Activated naive CD8-positive, alpha-beta T cell treated with anti-CD3 and anti-CD28 coated beads for 36 hours (primary cell): ENCODE measurements around the gene NPTN. TPM values are rescaled to one million over a fixed set of nuclear protein-coding genes. Genes with fewer than 3 reads are reported as not detected.
"Not testable (repeated sequence)": the region's sequence is repeated elsewhere in the genome, so short reads cannot be mapped to it uniquely, and the experiment has no call there.

Experiments used
- DNase-seq: peaks from one replicate; pipeline ENCODE4 v3.0.0; 2021
- H3K27ac Mint-ChIP-seq: one replicate; pipeline ENCODE4 v1.8.0; 2022; ENCODE audit warnings: mild to moderate bottlenecking, moderate library complexity, mixed read lengths
- H3K27me3 Mint-ChIP-seq: one replicate; pipeline ENCODE4 v1.8.0; 2022; ENCODE audit warnings: mild to moderate bottlenecking, mixed read lengths
- H3K36me3 Mint-ChIP-seq: one replicate; pipeline ENCODE4 v1.8.0; 2021; ENCODE audit warnings: mild to moderate bottlenecking, mixed read lengths
- H3K4me1 Mint-ChIP-seq: one replicate; pipeline ENCODE4 v1.8.0; 2021; ENCODE audit warnings: mixed read lengths
- H3K4me3 Mint-ChIP-seq: one replicate; pipeline ENCODE4 v1.8.0; 2022; ENCODE audit warnings: mild to moderate bottlenecking, moderate library complexity, mixed read lengths
- H3K9me3 Mint-ChIP-seq: one replicate; pipeline ENCODE4 v1.8.0; 2022; ENCODE audit warnings: mixed read lengths
- total RNA-seq, 2 experiments: library from RNA; stranded (reverse); gene quantifications; one replicate each; pipeline ENCODE4 v1.2.3, GENCODE V29; 2021

NPTN gene
- total RNA-seq, 2 experiments from 2014 or later = 41.0 to 43.5 TPM

DNA sequence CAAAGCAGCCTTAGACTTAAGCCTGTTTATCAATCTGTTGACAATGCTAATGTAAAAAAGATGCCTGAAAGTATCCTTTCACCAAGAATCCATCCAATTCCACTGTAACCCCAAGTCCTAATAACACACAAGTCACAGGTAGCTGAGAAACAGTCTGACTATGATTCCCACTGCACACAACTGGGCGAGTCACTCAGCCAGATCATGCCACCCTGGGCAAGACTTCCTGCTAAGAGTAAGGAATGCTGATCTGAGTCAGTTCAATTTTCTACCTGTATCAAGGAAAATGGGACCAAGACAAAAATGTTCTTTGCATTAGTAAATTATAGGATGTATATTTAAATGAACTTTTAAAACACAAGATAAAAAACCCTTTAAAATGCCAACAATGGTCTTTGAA is 33.3 kb downstream of the NPTN start:
- no peak overlapping the region for H3K27ac Mint-ChIP-seq
- H3K27me3 Mint-ChIP-seq = no peaks in the 10 kb centered on the region
- DNase-seq = no peak
- no peak overlapping the region for H3K4me3 Mint-ChIP-seq
- no peaks in the 10 kb centered on the region for H3K9me3 Mint-ChIP-seq
- H3K4me1 Mint-ChIP-seq = peaks cover 14% of the 10 kb centered on the region
- peaks cover 8% of the 10 kb centered on the region for H3K36me3 Mint-ChIP-seq

DNA sequence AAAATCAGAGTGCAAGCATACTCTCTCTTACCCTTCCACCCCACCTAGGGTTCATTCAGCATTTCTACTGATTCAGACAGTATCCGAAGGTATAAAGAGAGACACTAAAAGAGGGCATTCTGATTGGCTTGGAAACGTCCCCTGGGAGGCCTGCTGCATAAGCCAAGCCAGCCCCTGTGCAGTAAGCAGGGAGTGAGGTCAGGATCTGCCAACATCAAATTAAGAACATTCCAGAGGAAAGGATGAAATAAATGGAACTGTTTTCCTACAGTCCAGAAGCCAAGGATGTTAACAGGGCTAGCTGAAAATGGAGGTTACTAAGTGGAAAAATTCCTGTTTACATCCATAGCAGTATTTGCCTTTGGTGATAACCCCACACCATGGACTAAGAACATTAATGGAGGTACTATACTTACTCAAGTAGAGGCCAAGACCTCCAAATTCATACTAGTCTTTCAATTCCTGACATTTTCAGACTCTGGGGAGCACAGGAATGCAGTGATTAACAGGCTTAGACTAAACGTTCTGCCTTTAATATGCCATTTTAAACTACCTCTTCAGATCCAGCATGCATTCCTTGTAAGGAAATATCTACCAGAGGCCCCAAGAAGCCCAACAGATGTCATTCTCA is 34.5 kb downstream of the NPTN start:
- Mint-ChIP-seq H3K27me3 (no peaks in the 10 kb centered on the region), H3K4me3 (no peak overlapping the region), H3K36me3 (peaks cover 9% of the 10 kb centered on the region), H3K4me1 (peaks cover 16% of the 10 kb centered on the region), H3K27ac (no peak overlapping the region), H3K9me3 (no peaks in the 10 kb centered on the region)
- no peak for DNase-seq

DNA sequence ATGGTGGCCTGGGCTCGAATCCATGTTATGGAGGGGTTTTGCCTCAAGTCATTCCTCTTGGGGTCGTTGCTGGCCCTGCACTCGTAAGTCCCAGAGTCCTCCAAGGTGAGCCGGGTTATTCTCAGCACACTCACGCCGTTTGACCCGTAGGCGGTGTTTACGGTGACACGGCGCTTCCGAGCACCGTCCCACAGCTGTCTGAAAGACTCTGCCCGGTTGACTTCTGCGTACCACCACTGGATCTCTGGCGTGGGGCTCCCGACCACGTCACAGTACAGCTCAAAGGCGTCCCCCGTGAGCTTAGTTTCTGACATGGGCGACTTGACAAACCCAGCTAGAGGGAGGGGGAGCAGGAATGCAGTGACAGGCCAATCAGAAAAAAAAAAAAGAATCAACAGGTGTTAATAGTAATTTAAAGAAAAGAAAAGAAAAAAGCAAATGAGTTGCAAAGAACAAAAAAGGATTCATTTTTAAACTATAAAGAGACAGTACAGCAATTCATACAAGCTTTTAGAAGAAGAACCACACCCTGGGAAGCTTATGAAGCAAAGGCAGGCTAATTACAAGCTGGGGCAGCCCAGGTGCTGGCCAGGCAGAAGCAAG is 36.1 kb downstream of the NPTN start:
- DNase-seq = no peak
- Mint-ChIP-seq H3K9me3 (no peaks in the 10 kb centered on the region), H3K27me3 (no peaks in the 10 kb centered on the region), H3K27ac (no peak overlapping the region), H3K36me3 (peaks cover 9% of the 10 kb centered on the region), H3K4me1 (peaks cover 16% of the 10 kb centered on the region), H3K4me3 (no peak overlapping the region)

DNA sequence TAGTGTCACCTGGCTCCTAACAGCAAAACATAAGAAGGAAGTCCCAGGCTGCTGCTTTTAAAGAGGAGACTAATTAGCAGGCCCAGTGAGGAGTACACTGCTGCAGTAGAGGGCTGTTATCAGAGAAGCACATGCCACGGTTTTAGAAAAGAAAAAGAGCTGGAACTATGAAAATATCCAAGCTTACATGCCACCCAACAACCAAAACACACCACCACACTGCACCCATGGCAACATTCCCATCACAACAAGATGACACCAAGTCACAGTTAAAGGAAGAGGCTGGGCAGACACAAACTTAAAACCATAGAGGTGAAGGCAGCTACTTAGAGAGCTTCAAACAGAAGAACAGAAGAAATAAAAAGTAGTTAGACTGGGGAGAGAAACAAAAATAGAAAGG is 37.0 kb downstream of the NPTN start:
- DNase-seq = no peak
- no peak overlapping the region for H3K4me3 Mint-ChIP-seq
- H3K27ac Mint-ChIP-seq = no peak overlapping the region
- peaks cover 16% of the 10 kb centered on the region for H3K4me1 Mint-ChIP-seq
- no peaks in the 10 kb centered on the region for H3K27me3 Mint-ChIP-seq
- peaks cover 11% of the 10 kb centered on the region for H3K36me3 Mint-ChIP-seq
- no peaks in the 10 kb centered on the region for H3K9me3 Mint-ChIP-seq

DNA sequence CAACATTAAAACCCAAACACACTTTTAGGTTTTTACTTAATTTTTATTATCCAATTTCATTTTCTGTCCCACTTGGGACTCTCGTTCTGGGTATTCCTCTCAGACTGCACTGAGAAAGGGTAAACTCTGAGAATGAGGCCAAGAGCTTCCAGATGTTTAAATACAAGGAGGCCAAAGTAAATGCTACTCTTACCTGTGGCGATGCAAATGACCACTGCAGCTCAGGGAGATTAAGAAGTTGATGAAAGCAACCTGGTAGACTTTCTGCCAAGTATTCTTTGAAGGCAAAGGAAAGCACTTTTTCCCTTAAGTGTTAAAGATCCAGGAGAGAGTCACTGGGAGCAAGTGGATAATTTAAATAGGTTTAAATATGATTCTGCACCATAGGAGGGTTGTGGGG is 39.1 kb downstream of the NPTN start:
- Mint-ChIP-seq H3K4me1 (peaks cover 13% of the 10 kb centered on the region), H3K27me3 (no peaks in the 10 kb centered on the region), H3K27ac (no peak overlapping the region), H3K9me3 (no peaks in the 10 kb centered on the region), H3K36me3 (peaks cover 9% of the 10 kb centered on the region), H3K4me3 (no peak overlapping the region)
- no peak for DNase-seq

DNA sequence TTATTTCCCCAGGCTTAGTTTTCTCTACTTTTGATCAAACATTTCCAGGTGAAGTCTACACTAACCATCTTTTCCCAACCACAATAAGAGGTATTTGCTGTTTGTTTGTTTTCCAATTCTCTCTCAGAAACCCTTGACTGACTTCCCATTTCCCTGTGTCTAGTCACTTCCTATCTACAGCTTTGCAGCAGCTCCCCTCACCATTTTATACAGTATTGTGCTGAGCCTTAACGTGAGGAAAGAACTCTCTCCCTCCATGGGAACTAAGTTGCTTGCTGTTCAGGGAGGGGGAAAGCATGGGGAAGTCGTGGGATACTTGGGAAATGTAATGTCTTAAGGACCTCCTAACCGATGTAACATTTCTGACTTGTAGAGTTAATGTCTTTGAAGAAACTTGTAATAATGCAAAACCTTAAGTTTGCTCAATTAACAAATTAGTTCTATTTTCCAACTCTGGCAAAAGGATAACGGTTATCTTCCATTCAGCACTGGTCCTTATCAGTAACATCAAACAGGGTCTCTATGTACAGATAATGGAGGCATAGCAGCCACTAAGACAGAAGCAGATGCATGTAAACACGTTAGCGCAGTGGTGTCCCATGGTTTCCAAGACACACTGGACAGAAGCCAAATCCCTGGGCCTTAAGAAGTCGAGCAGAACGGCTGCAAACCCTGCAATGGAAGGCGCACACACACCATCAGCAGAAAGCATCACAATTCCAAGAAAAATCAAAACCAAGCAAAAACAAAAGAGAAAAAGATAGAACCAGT is 39.7 kb downstream of the NPTN start:
- H3K27me3 Mint-ChIP-seq = no peaks in the 10 kb centered on the region
- H3K4me3 Mint-ChIP-seq = no peak overlapping the region
- peaks cover 13% of the 10 kb centered on the region for H3K4me1 Mint-ChIP-seq
- peaks cover 9% of the 10 kb centered on the region for H3K36me3 Mint-ChIP-seq
- H3K27ac Mint-ChIP-seq = no peak overlapping the region
- H3K9me3 Mint-ChIP-seq = no peaks in the 10 kb centered on the region
- no peak for DNase-seq

DNA sequence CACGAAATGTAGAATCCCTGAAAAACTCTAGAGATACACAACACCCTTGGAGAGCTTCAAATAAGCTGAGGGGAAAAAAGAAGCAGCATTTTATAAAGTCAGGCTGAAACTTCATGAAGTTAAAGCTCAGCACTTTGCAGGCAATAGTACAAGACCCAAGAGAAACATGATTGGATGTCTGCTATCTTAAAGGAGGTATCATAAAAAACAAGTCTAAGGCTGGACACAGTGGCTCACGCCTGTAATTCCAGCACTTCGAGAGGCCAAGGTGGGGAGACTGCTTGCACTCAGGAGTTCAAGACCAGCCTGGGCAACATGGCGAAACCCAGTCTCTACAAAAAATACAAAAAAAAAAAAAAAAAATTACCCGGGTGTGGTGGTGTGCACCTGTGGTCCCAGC is 42.9 kb downstream of the NPTN start:
- no peak for DNase-seq
- Mint-ChIP-seq H3K4me3 (no peak overlapping the region), H3K36me3 (peaks cover 14% of the 10 kb centered on the region), H3K9me3 (no peaks in the 10 kb centered on the region), H3K4me1 (peaks cover 2% of the 10 kb centered on the region), H3K27me3 (no peaks in the 10 kb centered on the region), H3K27ac (no peak overlapping the region)

DNA sequence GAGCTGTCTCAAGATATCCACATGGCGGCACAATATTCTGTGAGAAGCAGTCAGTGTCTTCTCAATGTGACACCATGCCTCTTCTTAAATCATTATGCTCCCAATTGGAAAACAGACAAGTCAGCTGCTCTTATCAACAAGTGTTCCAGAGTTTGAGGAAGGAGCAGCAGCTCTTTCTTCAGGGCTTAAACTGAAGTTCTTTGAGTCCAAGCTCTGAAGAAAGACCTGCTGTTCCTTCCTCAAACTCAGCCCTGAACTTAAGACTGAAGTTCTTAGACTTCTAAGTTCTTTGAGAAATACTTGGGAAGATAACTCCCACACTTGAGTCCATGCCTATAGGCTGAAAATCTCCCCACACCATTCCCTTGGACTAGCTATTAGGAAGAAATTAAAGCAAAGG is 43.4 kb downstream of the NPTN start:
- no peaks in the 10 kb centered on the region for H3K9me3 Mint-ChIP-seq
- H3K4me1 Mint-ChIP-seq = peaks cover 1% of the 10 kb centered on the region
- H3K27ac Mint-ChIP-seq = no peak overlapping the region

DNA sequence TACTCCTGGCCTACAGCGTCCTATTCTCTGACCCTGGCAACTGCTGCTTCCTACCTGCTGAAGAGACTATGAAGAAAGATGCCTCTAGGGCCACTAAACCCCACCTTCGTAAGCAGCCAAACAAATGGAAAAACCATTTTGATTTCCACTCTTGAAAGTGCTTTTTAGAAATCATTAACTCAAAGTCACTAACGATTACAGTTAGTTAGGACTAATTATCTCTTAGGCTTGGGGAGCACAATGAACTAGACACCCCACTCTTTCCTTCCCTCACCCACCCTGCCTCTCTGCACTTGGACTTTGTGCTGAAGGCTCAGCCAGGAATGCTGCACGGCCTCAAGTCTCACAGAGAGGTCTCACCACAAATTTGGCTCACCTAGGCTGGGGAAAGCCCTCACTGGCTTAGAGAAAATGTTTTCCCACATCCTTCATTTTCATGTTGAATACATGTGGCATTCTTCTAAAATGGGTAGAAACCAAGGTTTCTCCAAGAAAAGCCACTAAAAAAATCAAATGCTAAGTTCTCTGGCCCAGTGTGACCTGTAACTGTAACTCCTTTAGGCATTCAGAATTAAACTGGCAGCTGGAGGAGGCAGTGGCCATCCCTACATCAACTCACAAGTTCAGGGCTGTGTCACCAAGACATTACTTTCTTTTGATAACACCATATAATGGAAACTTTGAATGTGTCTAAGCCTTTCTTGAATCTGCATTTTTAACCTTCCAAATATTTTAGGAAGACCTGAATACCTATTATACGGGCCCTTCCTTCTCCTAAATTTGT is 47.1 kb downstream of the NPTN start:
- Mint-ChIP-seq H3K36me3 (peaks cover 16% of the 10 kb centered on the region), H3K4me3 (no peak overlapping the region), H3K4me1 (no peaks in the 10 kb centered on the region), H3K9me3 (no peaks in the 10 kb centered on the region), H3K27me3 (no peaks in the 10 kb centered on the region), H3K27ac (no peak overlapping the region)
- DNase-seq = no peak

More for the DNA sequence above, 43.4 kb downstream of the NPTN start:
- DNase-seq = no peak
- H3K36me3 Mint-ChIP-seq = peaks cover 14% of the 10 kb centered on the region
- H3K27me3 Mint-ChIP-seq = no peaks in the 10 kb centered on the region
- no peak overlapping the region for H3K4me3 Mint-ChIP-seq

DNA sequence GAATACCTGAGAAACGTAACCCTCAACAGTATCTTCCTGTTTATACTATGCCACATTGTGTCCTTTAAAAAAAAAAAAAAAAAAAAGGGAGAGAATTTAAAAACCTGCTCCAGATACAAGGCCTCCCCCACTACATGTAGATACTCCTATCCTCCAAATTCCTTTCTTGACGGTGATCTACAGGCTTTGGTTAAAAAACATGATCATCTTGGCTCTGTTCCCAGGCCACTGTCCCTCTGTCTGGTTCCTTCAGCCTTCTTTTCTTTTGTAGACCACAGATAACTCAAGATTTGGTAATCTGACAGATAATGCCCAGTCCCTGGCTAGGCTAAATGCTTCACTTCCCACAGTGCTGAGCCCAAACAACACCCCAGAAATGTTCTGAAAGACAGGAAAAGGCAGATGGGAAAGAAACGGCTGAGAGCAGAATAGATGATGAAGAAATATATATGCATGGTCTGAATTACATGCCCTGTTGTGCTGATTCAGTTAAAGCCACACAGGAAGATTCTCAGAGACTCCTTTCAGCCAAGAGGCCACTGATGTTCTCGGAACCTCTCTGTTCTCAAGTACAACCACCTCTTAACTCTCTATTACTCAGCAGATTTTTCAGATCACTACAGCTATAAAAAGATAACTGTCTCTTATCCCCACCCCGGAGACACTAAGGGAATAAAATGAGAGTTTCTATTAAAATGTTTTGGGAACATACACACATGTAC is 48.3 kb downstream of the NPTN start:
- H3K36me3 Mint-ChIP-seq = peaks cover 19% of the 10 kb centered on the region
- H3K4me1 Mint-ChIP-seq = no peaks in the 10 kb centered on the region
- DNase-seq = no peak
- H3K4me3 Mint-ChIP-seq = no peak overlapping the region
- H3K27me3 Mint-ChIP-seq = no peaks in the 10 kb centered on the region
- H3K9me3 Mint-ChIP-seq = no peaks in the 10 kb centered on the region
- no peak overlapping the region for H3K27ac Mint-ChIP-seq

DNA sequence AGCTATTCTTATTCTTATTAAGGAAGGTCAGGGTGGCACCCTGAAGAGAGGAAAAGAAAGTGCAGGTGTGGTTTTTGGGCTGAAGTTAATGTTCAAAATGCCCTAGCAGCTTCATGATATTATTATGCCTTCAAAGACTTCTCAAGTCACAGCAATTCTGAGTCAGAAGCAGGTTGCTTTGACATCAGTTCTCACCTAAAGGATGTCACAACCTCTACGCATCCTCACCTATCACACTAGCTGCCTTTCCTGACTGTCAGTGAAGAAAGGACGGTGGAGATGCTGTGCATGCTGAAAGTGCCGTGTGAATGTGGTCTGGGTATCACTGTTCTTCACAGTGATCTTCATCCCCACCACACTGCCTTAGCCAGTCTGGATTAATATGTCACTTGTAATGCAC is 49.6 kb downstream of the NPTN start:
- Mint-ChIP-seq H3K36me3 (peaks cover 20% of the 10 kb centered on the region), H3K4me1 (no peaks in the 10 kb centered on the region), H3K27ac (no peak overlapping the region), H3K4me3 (no peak overlapping the region), H3K27me3 (no peaks in the 10 kb centered on the region), H3K9me3 (no peaks in the 10 kb centered on the region)
- DNase-seq = no peak

DNA sequence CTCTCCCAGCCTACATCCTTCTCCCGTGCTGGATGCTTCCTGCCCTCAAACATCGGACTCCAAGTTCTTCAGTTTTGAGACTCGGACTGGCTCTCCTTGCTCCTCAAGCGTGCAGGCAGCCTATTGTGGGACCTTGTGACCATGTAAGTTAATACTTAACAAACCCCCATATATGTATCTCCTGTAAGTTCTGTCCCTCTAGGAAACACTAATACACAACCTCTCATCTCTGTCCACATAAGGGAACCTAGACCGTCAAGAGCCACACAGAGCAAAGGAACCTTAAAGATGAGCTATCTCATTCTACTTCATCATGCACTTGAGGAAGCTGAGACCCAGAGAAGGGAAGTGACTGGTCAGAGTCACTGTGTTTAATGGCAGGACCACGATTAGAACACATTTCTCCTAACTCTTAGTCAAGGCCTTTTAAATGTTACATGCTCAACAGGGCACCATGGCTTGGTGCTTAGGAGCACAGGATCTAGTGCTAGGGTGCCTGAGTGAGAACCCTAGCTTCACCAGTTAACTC is 50.3 kb downstream of the NPTN start:
- Mint-ChIP-seq H3K27ac (no peak overlapping the region), H3K36me3 (peaks cover 23% of the 10 kb centered on the region), H3K4me3 (no peak overlapping the region), H3K9me3 (no peaks in the 10 kb centered on the region), H3K4me1 (no peaks in the 10 kb centered on the region), H3K27me3 (no peaks in the 10 kb centered on the region)
- no peak for DNase-seq

DNA sequence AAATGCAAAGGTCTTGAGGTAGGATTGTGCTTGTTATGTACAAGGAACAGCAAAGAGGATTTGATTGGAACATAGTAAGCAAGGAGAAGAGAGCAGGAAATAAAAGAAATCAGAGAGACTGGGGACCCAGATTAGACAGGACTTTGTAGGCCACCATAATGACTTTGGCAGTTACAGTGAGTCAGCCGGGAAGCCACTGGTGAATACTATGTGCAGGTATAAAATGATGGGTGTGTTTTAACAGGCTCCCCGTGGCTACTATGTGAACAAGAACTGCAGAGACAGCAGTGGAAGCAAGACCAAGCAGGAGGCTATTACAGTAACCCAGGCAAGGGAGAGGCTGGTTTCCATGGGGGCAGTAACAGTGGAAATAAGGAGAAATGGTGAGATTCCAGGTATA is 55.2 kb downstream of the NPTN start:
- no peak overlapping the region for H3K27ac Mint-ChIP-seq

DNA sequence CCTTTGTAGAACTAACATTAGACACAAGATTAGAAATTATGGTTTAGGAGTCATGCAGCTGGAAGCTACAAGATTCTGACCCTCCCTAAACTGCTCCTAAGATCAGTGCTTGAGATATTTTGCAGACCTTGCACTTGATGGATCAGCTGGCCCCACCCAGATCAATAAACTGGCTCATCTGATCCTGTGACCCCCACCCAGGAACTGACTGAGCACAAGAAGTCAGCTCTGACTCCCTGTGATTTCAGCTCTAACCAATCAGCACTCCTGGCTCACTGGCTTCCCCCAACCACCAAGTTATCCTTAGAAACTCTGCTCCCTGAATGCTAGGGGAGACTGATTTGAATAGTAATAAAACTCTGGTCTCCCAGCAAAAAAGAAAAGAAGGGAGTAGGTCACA is 55.6 kb downstream of the NPTN start:
- H3K9me3 Mint-ChIP-seq, H3K36me3 Mint-ChIP-seq, H3K27ac Mint-ChIP-seq, H3K4me3 Mint-ChIP-seq, H3K27me3 Mint-ChIP-seq, DNase-seq, H3K4me1 Mint-ChIP-seq: not testable (repeated sequence)

More for the DNA sequence above, 55.2 kb downstream of the NPTN start:
- H3K9me3 Mint-ChIP-seq = no peaks in the 10 kb centered on the region
- H3K27me3 Mint-ChIP-seq = no peaks in the 10 kb centered on the region
- H3K4me3 Mint-ChIP-seq = no peak overlapping the region
- DNase-seq = no peak
- peaks cover 10% of the 10 kb centered on the region for H3K36me3 Mint-ChIP-seq
- H3K4me1 Mint-ChIP-seq = no peaks in the 10 kb centered on the region
